Thyroid gland (tissue), 4 donors: ENCODE data around the gene RADIL.

Source experiments
- POLR2A ChIP-seq, 2 donors: fragments of 450-650 bp; IDR thresholded peaks; one replicate each; pipeline ENCODE4 v1.6.1; 2017; ENCODE audit warnings: antibody characterized with exemption in 2 of 2, mild to moderate bottlenecking in 2 of 2, moderate library complexity in 1 of 2
- TF ChIP-seq, protein P1 (sequence below), 6 experiments: fragments of 200-600 bp in 3 of 6; fragments of 450-650 bp in 3 of 6; sonication (generic) in 3 of 6; IDR thresholded peaks; one replicate each; pipeline ENCODE4 v1.5.1; 2016 to 2019; ENCODE audit warnings: antibody characterized with exemption in 6 of 6, mild to moderate bottlenecking in 2 of 6, inconsistent platforms in 1 of 6, moderate library complexity in 1 of 6

DNA sequence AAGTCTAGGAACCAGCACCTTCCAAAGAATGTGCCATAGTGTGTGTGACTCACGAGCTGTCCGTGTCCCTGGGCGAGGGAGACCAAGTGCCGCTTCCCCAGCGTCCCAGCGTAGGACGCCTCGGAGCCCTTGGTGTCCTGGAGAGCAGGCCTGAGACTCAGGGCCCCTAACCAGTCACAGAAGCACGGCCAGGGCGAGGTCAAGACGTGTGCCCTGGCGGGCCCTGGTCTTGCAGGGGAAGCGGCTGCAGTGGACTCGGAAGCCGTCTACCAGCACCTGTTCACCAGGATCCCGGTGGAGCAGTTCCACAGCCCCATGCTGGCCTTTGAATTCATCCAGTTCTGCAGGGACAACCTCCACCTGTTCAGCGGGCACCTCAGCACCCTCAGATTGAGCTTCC, 97.5 kb downstream of the RADIL start:
- TF ChIP-seq, protein P1, sequence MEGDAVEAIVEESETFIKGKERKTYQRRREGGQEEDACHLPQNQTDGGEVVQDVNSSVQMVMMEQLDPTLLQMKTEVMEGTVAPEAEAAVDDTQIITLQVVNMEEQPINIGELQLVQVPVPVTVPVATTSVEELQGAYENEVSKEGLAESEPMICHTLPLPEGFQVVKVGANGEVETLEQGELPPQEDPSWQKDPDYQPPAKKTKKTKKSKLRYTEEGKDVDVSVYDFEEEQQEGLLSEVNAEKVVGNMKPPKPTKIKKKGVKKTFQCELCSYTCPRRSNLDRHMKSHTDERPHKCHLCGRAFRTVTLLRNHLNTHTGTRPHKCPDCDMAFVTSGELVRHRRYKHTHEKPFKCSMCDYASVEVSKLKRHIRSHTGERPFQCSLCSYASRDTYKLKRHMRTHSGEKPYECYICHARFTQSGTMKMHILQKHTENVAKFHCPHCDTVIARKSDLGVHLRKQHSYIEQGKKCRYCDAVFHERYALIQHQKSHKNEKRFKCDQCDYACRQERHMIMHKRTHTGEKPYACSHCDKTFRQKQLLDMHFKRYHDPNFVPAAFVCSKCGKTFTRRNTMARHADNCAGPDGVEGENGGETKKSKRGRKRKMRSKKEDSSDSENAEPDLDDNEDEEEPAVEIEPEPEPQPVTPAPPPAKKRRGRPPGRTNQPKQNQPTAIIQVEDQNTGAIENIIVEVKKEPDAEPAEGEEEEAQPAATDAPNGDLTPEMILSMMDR (IDR thresholded peaks at IDR 0.05) = no peak
- TF ChIP-seq POLR2A (IDR thresholded peaks at IDR 0.05) = no peak
